Dedifferentiated amniotic fluid mesenchymal stem cell (primary cell): ENCODE data around the gene FAM236C.
"Not testable (repeated sequence)": the region's sequence is repeated elsewhere in the genome, so short reads cannot be mapped to it uniquely, and the experiment has no call there.

ENCODE experiments used
- DNase-seq: peaks from one replicate; pipeline ENCODE4 v3.0.0-alpha.2; 2016; ENCODE audit errors: extremely low spot score

FAM236C gene

GRCh38 chrX:72912315-72912714, at the start of gene FAM236C:
Gene FAM236C (plus strand): TSS chrX:72912615. CDS start chrX:72912715, 100 bp downstream.
- not testable (repeated sequence) for DNase-seq

- DNase-seq: not testable (repeated sequence)
Observed at GRCh38 chrX:72882898-72883297, 29.5 kb upstream of the FAM236C start.

- DNase-seq: not testable (repeated sequence)
Observed at GRCh38 chrX:72889740-72890139, 22.7 kb upstream of the FAM236C start.

- not testable (repeated sequence) for DNase-seq
Observed at GRCh38 chrX:72916096-72916495, 3.7 kb downstream of the FAM236C start.

- not testable (repeated sequence) for DNase-seq
Observed at GRCh38 chrX:72932283-72932682, 19.9 kb downstream of the FAM236C start.

GRCh38 chrX:72936455-72936854, 24.0 kb downstream of the FAM236C start:
- DNase-seq: not testable (repeated sequence)

GRCh38 chrX:72936882-72937455, 24.6 kb downstream of the FAM236C start:
- not testable (repeated sequence) for DNase-seq

- DNase-seq: not testable (repeated sequence)
Observed at GRCh38 chrX:72937906-72938305, 25.5 kb downstream of the FAM236C start, which contains the start of gene FAM236A. Gene FAM236A (plus strand): TSS chrX:72938206. CDS start chrX:72938263, 57 bp downstream.

GRCh38 chrX:72942272-72942671, 29.9 kb downstream of the FAM236C start:
- not testable (repeated sequence) for DNase-seq

GRCh38 chrX:72943035-72943818, 30.8 kb downstream of the FAM236C start:
- not testable (repeated sequence) for DNase-seq

GRCh38 chrX:72943819-72944169, 31.4 kb downstream of the FAM236C start, which contains the start of gene DMRTC1:
Gene DMRTC1 (minus strand): TSS chrX:72943837. CDS start chrX:72875694, 68,143 bp downstream.
- not testable (repeated sequence) for DNase-seq

- DNase-seq: not testable (repeated sequence)
Observed at GRCh38 chrX:72959971-72960370, 47.6 kb downstream of the FAM236C start.
